ENCODE data around the gene EEA1. TPM values are rescaled to one million over a fixed set of nuclear protein-coding genes. Genes with fewer than 3 reads are reported as not detected.

EEA1 gene
- total and polyA plus RNA-seq, 2 of the 4 experiments (the other 2 are of a cell fraction), result 4.6 to 12.5 TPM

DNA sequence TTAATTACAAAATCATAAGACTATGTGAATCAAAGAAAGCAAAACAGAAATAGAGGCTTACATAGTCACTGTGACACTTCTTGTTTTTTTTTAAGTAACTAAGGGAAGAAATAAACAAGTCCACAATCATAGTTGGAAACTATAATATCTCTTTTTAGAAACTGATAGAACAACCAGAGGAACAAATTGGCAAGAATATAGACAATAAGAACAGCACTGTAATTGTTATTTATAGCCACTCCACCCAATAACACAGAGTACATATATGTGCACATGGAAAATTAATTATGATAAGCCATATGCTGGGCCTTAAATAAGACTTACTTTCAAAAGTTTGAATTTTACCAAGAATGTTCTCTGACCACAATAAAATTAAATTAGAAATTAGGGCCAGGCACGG, 125.2 kb downstream of the EEA1 start:
- Histone ChIP-seq H3K36me3 (ENCODE audit: control insufficient read depth, insufficient read depth, low read length) (peaks cover 8% of the 10 kb centered on the region), H3K9me3 (ENCODE audit: control insufficient read depth, insufficient read depth, low read length) (no peaks in the 10 kb centered on the region), H3K4me3 (ENCODE audit: insufficient read depth, low read depth, low read length) (no peak overlapping the region), H3K14ac (replicated peaks; ENCODE audit: low read depth, low read length) (no peak overlapping the region), H4K91ac (ENCODE audit: insufficient read depth, low read depth, low read length) (no peak overlapping the region), H2AK9ac (replicated peaks; ENCODE audit: low read depth, low read length, poor library complexity) (no peak overlapping the region), H3K27me3 (ENCODE audit: control insufficient read depth, insufficient read depth, low read length) (no peaks in the 10 kb centered on the region), H3K23ac (ENCODE audit: low read depth, low read length) (no peak overlapping the region), H2BK120ac (ENCODE audit: low read depth, low read length) (no peak overlapping the region), H2AFZ (replicated peaks; ENCODE audit: low read length, poor library complexity) (no peak overlapping the region), H3K4me2 (ENCODE audit: low read depth, low read length) (no peak overlapping the region), H2BK20ac (ENCODE audit: low read depth, low read length) (no peak overlapping the region), H3K56ac (ENCODE audit: extremely low read depth, insufficient read depth, low read length) (no peak overlapping the region), H3K79me1 (ENCODE audit: low read depth in 1 of 2, low read length in 2 of 2) (peaks cover 5 to 8% of the 10 kb centered on the region in 2 experiments; a peak in 1 of 4 replicates), H3K9me1 (ENCODE audit: insufficient read depth, low read length) (no peaks in the 10 kb centered on the region), H2BK15ac (ENCODE audit: low read depth, low read length) (no peak overlapping the region), H4K5ac (ENCODE audit: low read depth, low read length) (no peak overlapping the region), H3K4ac (ENCODE audit: low read depth, low read length) (no peak overlapping the region), H3K4me1 (ENCODE audit: control insufficient read depth, insufficient read depth, low read length) (no peaks in the 10 kb centered on the region), H2BK5ac (ENCODE audit: low read depth, low read length, poor library complexity, severe bottlenecking) (no peak overlapping the region), H4K8ac (ENCODE audit: low read depth in 2 of 2, low read length in 2 of 2) (no peak overlapping the region), H2AK5ac (ENCODE audit: low read depth, low read length) (no peak overlapping the region), H4K20me1 (ENCODE audit: insufficient read depth, low read length) (no peaks in the 10 kb centered on the region), H3K18ac (ENCODE audit: low read depth, low read length) (no peak overlapping the region), H3K27ac (ENCODE audit: insufficient read depth, low read length) (no peak overlapping the region), H3K9ac (ENCODE audit: low read depth, low read length) (no peak overlapping the region)
- dilution Hi-C loops (cut with HindIII; ENCODE audit: low sequenced_read_pairs, unreplicated experiment) (no loop called here), intact Hi-C loops (cut with micrococcal nuclease) (no loop called here), in situ Hi-C loops (cut with MboI; ENCODE audit: low sequenced_read_pairs) (no loop called here)
- no TSS peak for BruUV-seq (replicated peaks)
- ChIA-PET CTCF (no interaction called here), POLR2A (ENCODE audit: unreplicated experiment) (no interaction called here)
- WGBS, 2 experiments (ENCODE audit: extremely low coverage in 2 of 2, insufficient read length in 1 of 2), result no CpG with 5 or more reads among the region's 1 CpG
- DNase-seq (no peak), ATAC-seq (ENCODE audit: low read depth) (no peak)
- no peak for TF ChIP-seq NFE2L2 (IDR thresholded peaks at IDR 0.05; ENCODE audit: low read depth, low read length)
- no peak for TF ChIP-seq MAZ (IDR thresholded peaks at IDR 0.05; ENCODE audit: borderline replicate concordance, low read depth, low read length)
